ENCODE results near the gene SPTLC2. TPM values are rescaled to one million over a fixed set of nuclear protein-coding genes. Genes with fewer than 3 reads are reported as not detected.
"Not testable (repeated sequence)": the region's sequence is repeated elsewhere in the genome, so short reads cannot be mapped to it uniquely, and the experiment has no call there.

Gene SPTLC2, protein sequence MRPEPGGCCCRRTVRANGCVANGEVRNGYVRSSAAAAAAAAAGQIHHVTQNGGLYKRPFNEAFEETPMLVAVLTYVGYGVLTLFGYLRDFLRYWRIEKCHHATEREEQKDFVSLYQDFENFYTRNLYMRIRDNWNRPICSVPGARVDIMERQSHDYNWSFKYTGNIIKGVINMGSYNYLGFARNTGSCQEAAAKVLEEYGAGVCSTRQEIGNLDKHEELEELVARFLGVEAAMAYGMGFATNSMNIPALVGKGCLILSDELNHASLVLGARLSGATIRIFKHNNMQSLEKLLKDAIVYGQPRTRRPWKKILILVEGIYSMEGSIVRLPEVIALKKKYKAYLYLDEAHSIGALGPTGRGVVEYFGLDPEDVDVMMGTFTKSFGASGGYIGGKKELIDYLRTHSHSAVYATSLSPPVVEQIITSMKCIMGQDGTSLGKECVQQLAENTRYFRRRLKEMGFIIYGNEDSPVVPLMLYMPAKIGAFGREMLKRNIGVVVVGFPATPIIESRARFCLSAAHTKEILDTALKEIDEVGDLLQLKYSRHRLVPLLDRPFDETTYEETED
- total RNA-seq: 23.1 TPM

DNA sequence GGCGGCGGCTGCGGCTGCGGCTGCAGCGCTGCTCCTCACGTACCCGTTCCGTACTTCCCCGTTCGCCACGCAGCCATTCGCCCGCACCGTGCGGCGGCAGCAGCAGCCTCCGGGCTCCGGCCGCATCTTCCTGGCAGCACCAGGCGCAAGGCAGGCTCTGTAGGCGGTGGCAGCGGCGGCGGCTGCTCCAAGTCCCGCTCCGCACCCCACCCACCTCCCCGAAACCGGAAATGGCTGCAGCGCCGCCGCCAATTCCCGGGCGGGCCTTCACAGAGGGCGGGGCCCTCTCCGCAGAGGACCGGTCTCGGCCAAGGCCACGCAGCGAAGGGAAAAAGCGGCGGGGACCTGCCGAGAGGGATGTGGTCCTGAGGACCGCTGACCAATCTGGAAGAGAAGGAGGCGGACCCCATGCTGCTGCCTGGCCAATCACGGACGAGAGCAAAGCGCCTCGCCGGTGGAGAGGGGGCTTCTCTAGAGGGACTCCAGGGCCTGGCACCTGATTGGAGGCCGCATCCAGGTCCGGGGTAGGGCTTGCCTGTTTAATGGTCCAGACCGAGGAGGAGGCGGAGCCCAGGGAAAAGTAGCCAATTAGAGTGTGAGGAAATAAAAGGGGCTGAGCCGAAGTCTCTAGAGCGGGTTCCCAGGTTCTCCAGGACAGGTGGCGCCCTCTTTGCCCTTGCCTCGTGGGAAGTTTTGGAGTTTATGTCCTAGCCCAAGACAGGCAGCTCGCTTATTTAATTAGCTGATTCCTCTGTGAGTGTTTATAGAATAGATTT is at the start of gene SPTLC2:
TSS of gene SPTLC2 (minus strand) at position 184 of the 776 bp plus-strand sequence. CDS start at position 126, 58 bp downstream.
- H3K27ac ChIP-seq: peak within 1 kb of the TSS; percentile 80
- no peaks in the 10 kb centered on the region for H3K36me3 ChIP-seq
- no peaks in the 10 kb centered on the region for H3K9me3 ChIP-seq
- intact Hi-C loops (cut with DNase I): no loop called here
- H3K4me3 ChIP-seq: peak within 1 kb of the TSS; percentile 70 to 93
- H3K4me1 ChIP-seq: peaks cover 14% of the 10 kb centered on the region
- peak; percentile 99 to 100 for DNase-seq (ENCODE audit: extremely low spot score in 2 of 2)
- TF ChIP-seq, protein P1, sequence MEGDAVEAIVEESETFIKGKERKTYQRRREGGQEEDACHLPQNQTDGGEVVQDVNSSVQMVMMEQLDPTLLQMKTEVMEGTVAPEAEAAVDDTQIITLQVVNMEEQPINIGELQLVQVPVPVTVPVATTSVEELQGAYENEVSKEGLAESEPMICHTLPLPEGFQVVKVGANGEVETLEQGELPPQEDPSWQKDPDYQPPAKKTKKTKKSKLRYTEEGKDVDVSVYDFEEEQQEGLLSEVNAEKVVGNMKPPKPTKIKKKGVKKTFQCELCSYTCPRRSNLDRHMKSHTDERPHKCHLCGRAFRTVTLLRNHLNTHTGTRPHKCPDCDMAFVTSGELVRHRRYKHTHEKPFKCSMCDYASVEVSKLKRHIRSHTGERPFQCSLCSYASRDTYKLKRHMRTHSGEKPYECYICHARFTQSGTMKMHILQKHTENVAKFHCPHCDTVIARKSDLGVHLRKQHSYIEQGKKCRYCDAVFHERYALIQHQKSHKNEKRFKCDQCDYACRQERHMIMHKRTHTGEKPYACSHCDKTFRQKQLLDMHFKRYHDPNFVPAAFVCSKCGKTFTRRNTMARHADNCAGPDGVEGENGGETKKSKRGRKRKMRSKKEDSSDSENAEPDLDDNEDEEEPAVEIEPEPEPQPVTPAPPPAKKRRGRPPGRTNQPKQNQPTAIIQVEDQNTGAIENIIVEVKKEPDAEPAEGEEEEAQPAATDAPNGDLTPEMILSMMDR (IDR thresholded peaks at IDR 0.05): no peak
- TF ChIP-seq POLR2A (IDR thresholded peaks at IDR 0.05) (peak in 1 of 2 donors; percentile 61), POLR2AphosphoS5 (IDR thresholded peaks at IDR 0.05; ENCODE audit: insufficient read depth in 1 of 2, low read depth in 1 of 2) (peak; percentile 87 to 88)
- H3K27me3 ChIP-seq: no peaks in the 10 kb centered on the region

DNA sequence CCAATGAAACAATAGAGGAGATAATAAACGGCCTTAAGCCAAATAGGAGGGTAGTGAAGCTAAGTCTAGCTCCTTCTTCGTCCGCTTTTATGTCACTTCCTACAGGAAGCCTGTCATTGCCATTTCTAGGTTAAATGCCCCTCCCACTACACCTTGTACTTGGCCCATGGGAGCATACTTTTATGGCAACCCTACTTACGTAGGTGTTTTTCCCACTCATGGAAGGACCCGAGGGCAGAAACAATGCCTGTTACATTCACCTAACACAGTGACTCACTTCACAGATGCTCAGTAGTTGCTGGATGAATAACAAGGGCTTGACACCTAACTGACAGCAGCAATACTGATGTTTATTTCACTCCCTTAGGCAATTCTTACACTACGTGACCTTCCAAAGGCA is 46.9 kb upstream of the SPTLC2 start:
- Histone ChIP-seq H3K4me1 (no peaks in the 10 kb centered on the region), H3K9me3 (no peaks in the 10 kb centered on the region), H3K4me3 (no peak overlapping the region), H3K27ac (no peak overlapping the region), H3K27me3 (no peaks in the 10 kb centered on the region), H3K36me3 (no peaks in the 10 kb centered on the region)
- no peak for TF ChIP-seq POLR2A (IDR thresholded peaks at IDR 0.05)
- TF ChIP-seq POLR2AphosphoS5 (IDR thresholded peaks at IDR 0.05; ENCODE audit: insufficient read depth in 1 of 2, low read depth in 1 of 2): peak in 1 of 2 donors; percentile 68
- TF ChIP-seq, protein P1 (IDR thresholded peaks at IDR 0.05): no peak
- intact Hi-C loops (cut with DNase I): no loop called here
- DNase-seq (ENCODE audit: extremely low spot score in 2 of 2): no peak

DNA sequence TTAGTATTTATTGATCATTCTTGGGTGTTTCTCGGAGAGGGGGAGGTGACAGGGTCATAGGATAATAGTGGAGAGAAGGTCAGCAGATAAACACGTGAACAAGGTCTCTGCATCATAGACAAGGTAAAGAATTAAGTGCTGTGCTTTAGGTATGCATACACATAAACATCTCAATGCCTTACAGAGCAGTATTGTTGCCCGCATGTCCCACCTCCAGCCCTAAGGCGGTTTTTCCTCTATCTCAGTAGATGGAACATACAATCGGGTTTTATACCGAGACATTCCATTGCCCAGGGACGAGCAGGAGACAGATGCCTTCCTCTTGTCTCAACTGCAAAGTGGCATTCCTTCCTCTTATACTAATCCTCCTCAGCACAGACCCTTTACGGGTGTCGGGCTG is 45.1 kb upstream of the SPTLC2 start:
- H3K36me3 ChIP-seq; H3K4me1 ChIP-seq; H3K27me3 ChIP-seq; H3K9me3 ChIP-seq; H3K4me3 ChIP-seq; intact Hi-C loops (cut with DNase I); DNase-seq (ENCODE audit: extremely low spot score in 2 of 2); H3K27ac ChIP-seq: not testable (repeated sequence)

DNA sequence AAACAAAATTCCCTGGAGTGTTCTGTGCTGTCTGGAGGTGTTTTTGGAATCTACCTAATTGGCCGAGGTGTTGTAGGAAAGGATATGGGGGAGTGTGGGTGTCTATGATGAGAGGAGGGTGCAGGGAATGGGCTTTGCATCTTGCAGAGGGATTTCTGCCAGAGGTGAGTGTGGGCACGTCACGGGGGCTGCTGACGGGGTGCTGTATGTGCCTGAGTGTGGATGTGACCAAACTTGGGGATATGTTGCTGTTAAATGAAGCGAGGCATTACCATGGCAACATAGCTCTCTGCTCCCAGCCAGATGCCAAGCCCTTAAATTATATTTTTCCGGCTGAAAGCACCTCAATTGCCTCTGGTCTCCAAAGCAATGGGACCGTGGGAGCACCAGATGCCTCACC is 44.3 kb upstream of the SPTLC2 start:
- Histone ChIP-seq H3K27ac (no peak overlapping the region), H3K4me3 (no peak overlapping the region), H3K27me3 (no peaks in the 10 kb centered on the region), H3K36me3 (no peaks in the 10 kb centered on the region), H3K4me1 (no peaks in the 10 kb centered on the region), H3K9me3 (no peaks in the 10 kb centered on the region)
- TF ChIP-seq, protein P1 (IDR thresholded peaks at IDR 0.05): no peak
- TF ChIP-seq POLR2A (IDR thresholded peaks at IDR 0.05) (no peak), POLR2AphosphoS5 (IDR thresholded peaks at IDR 0.05; ENCODE audit: insufficient read depth in 1 of 2, low read depth in 1 of 2) (no peak)
- DNase-seq (ENCODE audit: extremely low spot score in 2 of 2): no peak
- intact Hi-C loops (cut with DNase I): no loop called here

DNA sequence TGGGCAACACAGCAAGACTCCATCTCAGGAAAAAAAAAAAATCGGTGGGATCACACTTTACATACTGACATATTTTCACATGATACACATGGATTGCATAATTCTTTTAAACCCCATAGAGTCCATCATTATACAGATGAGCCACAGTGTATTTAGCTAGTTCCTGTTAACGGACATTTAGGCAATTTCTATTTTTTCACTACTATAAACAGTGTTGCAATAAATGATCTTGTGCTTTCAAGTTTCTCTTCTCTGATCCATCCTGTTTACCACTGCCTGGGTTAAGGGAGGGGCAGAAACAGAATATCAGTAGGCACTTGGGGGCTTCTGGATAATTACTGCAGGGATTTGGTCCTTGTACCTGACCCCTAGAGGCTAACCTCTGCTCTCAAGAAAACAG is 43.4 kb upstream of the SPTLC2 start:
- Histone ChIP-seq H3K36me3 (no peaks in the 10 kb centered on the region), H3K9me3 (no peaks in the 10 kb centered on the region), H3K4me1 (no peaks in the 10 kb centered on the region), H3K4me3 (no peak overlapping the region), H3K27ac (no peak overlapping the region), H3K27me3 (no peaks in the 10 kb centered on the region)
- TF ChIP-seq POLR2A (IDR thresholded peaks at IDR 0.05) (no peak), POLR2AphosphoS5 (IDR thresholded peaks at IDR 0.05; ENCODE audit: insufficient read depth in 1 of 2, low read depth in 1 of 2) (no peak)
- TF ChIP-seq, protein P1 (IDR thresholded peaks at IDR 0.05): no peak
- intact Hi-C loops (cut with DNase I): no loop called here
- no peak for DNase-seq (ENCODE audit: extremely low spot score in 2 of 2)
